PC-3 (cell line): ENCODE results near the gene THNSL1. TPM values are rescaled to one million over a fixed set of nuclear protein-coding genes. Genes with fewer than 3 reads are reported as not detected.

ENCODE experiments used
- ATAC-seq: fragments of 200-7000 bp; cut with Tn5 transposase; 2 replicates; pipeline ENCODE4 v1.9.1; 2020; ENCODE audit warnings: mild to moderate bottlenecking, moderate library complexity
- BruUV-seq: library from RNA; stranded (reverse); fragments of 400-500 nt; replicated peaks from 2 replicates; lab custom pipeline; 2021; lab: Mats Ljungman, UMichigan
- CTCF ChIA-PET: fragments of 300-600 bp; sonication (Branson Sonifier 250); formaldehyde crosslinking; loops from one replicate; lab custom pipeline; 2022; ENCODE audit warnings: antibody characterized with exemption; lab: Charles Lee
- POLR2A ChIA-PET: fragments of 300-600 bp; sonication (Branson Sonifier 250); formaldehyde crosslinking; loops from one replicate; lab custom pipeline; 2022; ENCODE audit warnings: antibody characterized with exemption; ENCODE audit not compliant: unreplicated experiment; lab: Charles Lee
- DNase-seq: peaks from one replicate; pipeline ENCODE4 v3.0.0-alpha.2; 2015
- H2AFZ ChIP-seq: fragments of 300-600 bp; sonication (generic); 2 replicates; pipeline ENCODE4 v1.6.0; 2016; ENCODE audit warnings: antibody characterized with exemption, low read length
- H3F3A ChIP-seq: fragments of 300-600 bp; sonication (generic); one replicate; pipeline ENCODE4 v1.6.0; 2017; ENCODE audit warnings: antibody characterized with exemption, low read length, control low read depth, mild to moderate bottlenecking; ENCODE audit not compliant: unreplicated experiment
- H3K27ac ChIP-seq: fragments of 300-600 bp; sonication (generic); 2 replicates; pipeline ENCODE4 v1.5.1; 2016; ENCODE audit warnings: mild to moderate bottlenecking, low read length
- H3K27me3 ChIP-seq: fragments of 300-600 bp; sonication (generic); 2 replicates; pipeline ENCODE4 v1.6.1; 2016; ENCODE audit warnings: low read length, mixed read lengths
- H3K36me3 ChIP-seq: fragments of 300-600 bp; sonication (generic); 2 replicates; pipeline ENCODE4 v1.6.1; 2016; ENCODE audit warnings: low read depth, mixed run types, low read length, mixed read lengths
- H3K4me1 ChIP-seq: fragments of 300-600 bp; sonication (generic); 2 replicates; pipeline ENCODE4 v1.5.1; 2016; ENCODE audit warnings: low read length; ENCODE audit not compliant: insufficient read depth
- H3K4me2 ChIP-seq: fragments of 300-600 bp; sonication (generic); 2 replicates; pipeline ENCODE4 v1.6.0; 2016; ENCODE audit warnings: low read length
- H3K4me3 ChIP-seq: fragments of 300-600 bp; sonication (generic); 2 replicates; pipeline ENCODE4 v1.5.1; 2016; ENCODE audit warnings: mild to moderate bottlenecking, low read length, mixed read lengths
- H3K79me2 ChIP-seq: fragments of 300-600 bp; sonication (generic); 2 replicates; pipeline ENCODE4 v1.6.1; 2017; ENCODE audit warnings: low read length, mixed read lengths
- H3K9ac ChIP-seq: fragments of 300-600 bp; sonication (generic); 2 replicates; pipeline ENCODE4 v1.6.0; 2016; ENCODE audit warnings: mild to moderate bottlenecking, low read length
- H3K9me2 ChIP-seq: fragments of 300-600 bp; sonication (generic); replicated peaks from 2 replicates; pipeline ENCODE4 v1.6.1; 2016; ENCODE audit warnings: mixed run types, low read length, mixed read lengths
- H3K9me3 ChIP-seq: fragments of 300-600 bp; sonication (generic); 2 replicates; pipeline ENCODE4 v1.6.1; 2016; ENCODE audit warnings: low read length, mixed read lengths
- H4K20me1 ChIP-seq: fragments of 300-600 bp; sonication (generic); 2 replicates; pipeline ENCODE4 v1.6.1; 2016; ENCODE audit warnings: low read length, mixed read lengths
- CTCF ChIP-seq: fragments of 300-600 bp; sonication (generic); conservative IDR thresholded peaks from 2 replicates; pipeline ENCODE4 v1.5.1; 2017; ENCODE audit warnings: antibody characterized with exemption, low read depth, mild to moderate bottlenecking, low read length
- EZH2 ChIP-seq: fragments of 300-600 bp; sonication (generic); IDR thresholded peaks from one replicate; pipeline ENCODE4 v1.6.1; 2017; ENCODE audit warnings: antibody characterized with exemption, mild to moderate bottlenecking, low read length; ENCODE audit not compliant: unreplicated experiment
- EZH2phosphoT487 ChIP-seq: fragments of 300-600 bp; sonication (generic); IDR thresholded peaks from 2 replicates; pipeline ENCODE4 v1.6.1; 2018; ENCODE audit warnings: mild to moderate bottlenecking, antibody characterized with exemption, low read length, borderline replicate concordance
- intact Hi-C: fragments of 100-400 bp; cut with micrococcal nuclease; formaldehyde crosslinking; loops from 2 replicates; pipeline ENCODE4 v1.9.0; 2023
- total RNA-seq: library from RNA; depleted of rRNA; stranded (reverse); fragments of >200 nt; gene quantifications from 2 replicates; pipeline ENCODE4 v1.2.3, GENCODE V29; 2014

Gene THNSL1
- total RNA-seq, 1 experiment from 2014 or later: 2.7 TPM

- Histone ChIP-seq H3K79me2 (no peaks in the 10 kb centered on the region), H3K27me3 (no peaks in the 10 kb centered on the region), H3K4me2 (no peak overlapping the region), H4K20me1 (no peaks in the 10 kb centered on the region), H3K9me3 (no peaks in the 10 kb centered on the region), H3K4me1 (no peaks in the 10 kb centered on the region), H3K4me3 (no peak overlapping the region), H3K36me3 (no peaks in the 10 kb centered on the region), H3K9ac (no peak overlapping the region), H3K27ac (no peak overlapping the region), H2AFZ (no peak overlapping the region), H3K9me2 (no peaks in the 10 kb centered on the region), H3F3A (no peaks in the 10 kb centered on the region)
- ChIA-PET POLR2A (no interaction called here), CTCF (no interaction called here)
- intact Hi-C loops: no loop called here
- ATAC-seq (no peak), DNase-seq (no peak)
- TF ChIP-seq CTCF: no peak
- no peak for TF ChIP-seq EZH2phosphoT487
- TF ChIP-seq EZH2: no peak
- no TSS peak for BruUV-seq
These were observed 33.3 kb upstream of the THNSL1 start for GRCh38 chr10:24983130-24983529.

- no peaks in the 10 kb centered on the region for H3K4me1 ChIP-seq
- H3K27me3 ChIP-seq: no peaks in the 10 kb centered on the region
- no peak for DNase-seq
- H3K27ac ChIP-seq: no peak overlapping the region
- no peaks in the 10 kb centered on the region for H4K20me1 ChIP-seq
- H3K36me3 ChIP-seq: no peaks in the 10 kb centered on the region
- no peak overlapping the region for H3K4me2 ChIP-seq
- ChIA-PET CTCF (no interaction called here), POLR2A (no interaction called here)
- H3F3A ChIP-seq: no peaks in the 10 kb centered on the region
- intact Hi-C loops: no loop called here
- no peak overlapping the region for H2AFZ ChIP-seq
- H3K9me2 ChIP-seq: no peaks in the 10 kb centered on the region
- TF ChIP-seq EZH2phosphoT487 (no peak), CTCF (no peak), EZH2 (no peak)
- BruUV-seq: no TSS peak
- no peak for ATAC-seq
- H3K9me3 ChIP-seq: no peaks in the 10 kb centered on the region
- H3K9ac ChIP-seq: no peak overlapping the region
- H3K4me3 ChIP-seq: no peak overlapping the region
- H3K79me2 ChIP-seq: no peaks in the 10 kb centered on the region
These were observed 32.5 kb upstream of the THNSL1 start for GRCh38 chr10:24983946-24984345.

GRCh38 chr10:24984906-24985305, 31.5 kb upstream of the THNSL1 start:
- H3K4me2 ChIP-seq: no peak overlapping the region
- BruUV-seq: no TSS peak
- H3K4me3 ChIP-seq: no peak overlapping the region
- H3F3A ChIP-seq: no peaks in the 10 kb centered on the region
- no peaks in the 10 kb centered on the region for H3K9me3 ChIP-seq
- intact Hi-C loops: no loop called here
- H2AFZ ChIP-seq: no peak overlapping the region
- ChIA-PET CTCF (no interaction called here), POLR2A (no interaction called here)
- TF ChIP-seq CTCF (no peak), EZH2 (no peak), EZH2phosphoT487 (no peak)
- H3K36me3 ChIP-seq: no peaks in the 10 kb centered on the region
- H3K9me2 ChIP-seq: no peaks in the 10 kb centered on the region
- 0 out of 2 replicates have a peak, but pooled peaks cover 5% of the 10 kb centered on the region for H3K4me1 ChIP-seq
- H3K27me3 ChIP-seq: no peaks in the 10 kb centered on the region
- H3K79me2 ChIP-seq: no peaks in the 10 kb centered on the region
- DNase-seq (no peak), ATAC-seq (no peak)
- H4K20me1 ChIP-seq: no peaks in the 10 kb centered on the region
- H3K27ac ChIP-seq: no peak overlapping the region
- no peak overlapping the region for H3K9ac ChIP-seq
